HG02852 (cell line): Measurements from ENCODE around the gene ANK2.

ENCODE experiments used
- ATAC-seq: cut with Tn5 transposase; IDR thresholded peaks from one replicate; pipeline ENCODE4 v1.9.1; 2021; ENCODE audit warnings: mild to moderate bottlenecking, moderate library complexity; ENCODE audit not compliant: unreplicated experiment

ANK2 gene

DNA sequence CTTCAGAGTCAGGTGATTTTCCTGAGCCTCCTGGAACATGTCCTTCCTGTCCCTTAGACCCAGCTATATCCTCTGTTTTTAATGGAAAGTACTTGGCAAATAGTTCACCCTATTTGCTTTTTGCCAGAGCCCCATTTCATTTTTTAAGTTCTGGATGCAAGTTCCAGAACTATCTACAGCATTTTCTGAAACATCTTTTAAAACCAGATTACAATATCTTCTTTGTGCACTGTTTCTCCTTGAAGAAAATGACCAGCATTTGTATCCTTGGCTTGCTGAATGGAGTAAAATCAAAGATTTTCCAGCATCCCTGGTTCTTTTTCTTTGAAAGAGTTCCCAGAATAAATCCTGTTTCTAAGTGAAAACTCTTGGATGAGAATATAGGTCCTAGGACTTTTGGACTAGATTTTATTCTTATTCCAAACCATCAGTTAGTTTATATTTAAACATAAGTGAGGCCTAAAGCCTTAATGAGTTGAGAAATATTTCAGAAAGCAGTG, 224.3 kb downstream of the ANK2 start:
- no peak for ATAC-seq

DNA sequence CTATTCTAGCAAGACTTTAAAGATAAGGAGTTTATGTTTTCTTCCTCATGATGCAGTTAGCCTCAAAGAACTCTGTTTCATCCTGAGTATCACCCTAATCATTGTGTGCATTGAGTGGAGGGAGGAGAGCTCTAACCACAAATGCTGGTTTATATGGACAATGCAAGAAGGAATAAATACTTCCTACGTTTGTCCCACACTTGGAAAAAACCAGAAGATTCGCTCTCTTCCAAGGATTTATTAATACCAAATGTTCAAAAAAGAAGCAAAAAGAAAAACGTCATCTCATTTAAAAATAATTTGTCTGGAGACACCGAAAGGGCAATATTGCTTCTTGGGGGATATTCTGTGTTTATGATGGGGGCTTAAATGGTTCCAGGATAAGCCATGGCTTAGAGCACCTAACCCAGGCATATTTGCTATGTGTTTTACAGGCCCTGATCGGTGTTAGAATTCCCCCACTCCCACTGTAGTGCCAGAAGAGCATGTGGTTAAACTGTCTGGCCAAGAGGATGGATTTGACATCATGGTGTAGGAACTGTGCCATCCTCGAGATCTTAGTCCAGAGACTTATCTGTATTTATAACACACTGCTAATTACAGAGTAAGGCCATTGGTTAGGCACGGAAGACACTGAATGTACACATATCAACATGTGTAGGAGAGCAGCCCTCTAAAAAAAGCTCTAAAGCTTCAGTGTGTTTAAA, 227.2 kb downstream of the ANK2 start:
- no peak for ATAC-seq

DNA sequence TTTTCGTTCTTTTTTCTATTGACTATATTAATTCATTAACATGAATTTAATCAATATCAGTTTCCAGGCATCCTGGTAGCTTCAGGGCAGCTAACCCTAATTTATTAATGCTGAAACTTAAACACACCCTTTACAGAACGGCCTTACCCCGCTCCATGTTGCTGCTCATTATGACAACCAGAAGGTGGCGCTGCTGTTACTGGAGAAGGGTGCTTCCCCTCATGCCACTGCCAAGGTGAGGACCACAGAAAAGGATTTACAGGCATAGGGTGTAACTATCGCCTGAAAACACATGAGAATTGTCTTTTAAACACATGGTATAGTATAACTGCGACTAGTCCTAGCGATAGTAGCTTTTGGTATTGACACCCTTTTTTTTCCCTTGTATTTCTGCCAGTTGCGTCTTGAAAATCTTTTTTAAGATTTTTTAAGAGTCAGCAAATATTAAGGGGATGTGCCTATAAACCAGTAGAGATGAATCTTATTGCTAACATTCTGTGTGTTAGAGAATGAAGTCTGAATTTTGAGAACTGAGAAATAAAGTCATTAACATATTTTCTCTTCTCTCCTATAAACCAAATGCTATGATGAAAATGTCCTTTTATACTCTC, 229.0 kb downstream of the ANK2 start:
- ATAC-seq = peak; percentile 100

DNA sequence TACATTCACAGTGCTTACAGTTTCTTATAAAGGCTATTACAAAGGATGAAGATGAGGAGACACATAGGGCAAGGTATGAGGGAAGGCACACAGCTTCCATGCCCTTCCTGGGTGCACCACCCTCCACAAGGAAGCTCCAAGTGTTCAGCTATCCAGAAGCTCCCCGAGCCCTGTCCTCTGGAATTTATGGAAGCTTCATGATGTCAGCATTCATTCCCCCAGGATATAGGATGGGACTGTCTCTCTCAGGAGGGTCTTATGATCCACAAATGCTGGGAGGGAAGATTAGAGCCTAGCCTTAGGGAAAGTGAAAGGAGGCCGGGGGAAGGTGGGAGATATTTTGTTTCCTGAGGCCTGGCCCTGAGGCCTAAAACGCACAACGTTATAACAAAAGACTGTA, 236.0 kb downstream of the ANK2 start:
- ATAC-seq = no peak

DNA sequence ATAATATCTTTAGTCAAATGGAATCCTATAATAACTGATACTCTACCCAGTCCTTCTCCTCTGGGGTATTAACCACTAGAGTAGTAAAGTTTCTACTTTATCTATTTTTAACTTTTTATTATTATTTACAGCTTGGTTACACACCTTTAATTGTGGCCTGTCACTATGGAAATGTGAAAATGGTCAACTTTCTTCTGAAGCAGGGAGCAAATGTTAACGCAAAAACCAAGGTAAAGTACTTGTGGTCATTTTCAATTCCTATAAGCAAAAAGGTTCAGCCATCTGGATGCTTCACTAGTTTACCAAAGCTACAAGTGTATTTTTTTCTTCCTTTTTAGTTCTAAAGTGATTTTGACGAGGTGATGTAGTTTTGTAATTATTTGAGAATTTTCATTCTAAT, 238.8 kb downstream of the ANK2 start:
- peak; percentile 61 for ATAC-seq

DNA sequence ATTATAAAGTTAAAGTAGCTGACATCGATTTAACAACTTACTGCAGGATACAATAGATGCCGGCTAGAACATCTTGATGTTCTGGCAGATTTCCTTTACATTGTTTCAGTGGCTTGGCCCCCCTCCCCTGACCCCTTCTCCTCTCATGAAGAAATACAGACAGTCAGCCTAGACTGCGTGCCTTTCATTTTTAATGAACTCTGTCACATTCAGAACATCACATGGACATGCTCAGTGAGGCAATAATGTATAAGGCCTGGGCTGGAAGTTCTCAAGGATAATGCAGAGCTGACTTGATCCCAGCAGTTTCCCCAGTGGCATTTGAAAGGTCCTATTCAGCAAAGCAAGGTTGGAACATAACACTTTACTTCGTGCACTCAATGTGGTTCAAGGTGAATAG, 239.2 kb downstream of the ANK2 start:
- ATAC-seq = no peak

DNA sequence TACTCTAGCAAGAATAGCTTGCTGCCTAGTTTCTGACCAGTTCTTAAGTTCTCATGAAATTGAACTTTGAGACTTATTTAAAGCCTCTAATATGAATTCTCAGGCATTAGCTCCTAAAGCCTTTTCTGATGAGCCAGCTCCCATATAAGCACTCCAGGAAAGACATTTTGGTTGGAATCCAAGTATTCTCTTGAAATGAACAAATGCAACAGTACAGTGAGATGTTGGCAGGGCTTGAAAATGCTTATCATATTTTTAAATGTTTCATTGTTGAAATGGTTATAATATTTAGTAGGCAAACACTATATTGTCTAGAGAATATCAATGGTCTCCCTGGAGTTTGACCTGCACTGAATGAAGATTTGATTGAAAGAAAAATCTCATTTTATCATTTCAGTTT, 240.3 kb downstream of the ANK2 start:
- ATAC-seq = no peak

DNA sequence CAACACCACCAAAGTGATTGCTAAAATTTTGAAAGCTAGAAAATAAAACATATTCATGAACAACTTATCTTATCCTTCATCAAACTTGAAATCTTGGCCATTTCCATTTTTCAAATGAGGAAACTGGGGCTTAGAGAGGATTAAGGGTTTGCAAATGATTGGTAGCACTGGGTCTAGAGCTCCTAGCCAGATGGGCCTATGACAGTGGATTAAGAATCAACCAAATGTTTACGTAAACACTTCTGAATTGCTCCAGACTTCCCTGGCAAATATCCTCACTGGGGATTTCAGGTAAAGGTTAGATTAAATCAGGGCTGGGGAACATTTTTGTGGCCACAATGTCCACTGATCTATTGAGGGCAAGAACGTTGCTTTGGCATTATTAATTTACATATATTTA, 241.2 kb downstream of the ANK2 start:
- ATAC-seq = no peak

DNA sequence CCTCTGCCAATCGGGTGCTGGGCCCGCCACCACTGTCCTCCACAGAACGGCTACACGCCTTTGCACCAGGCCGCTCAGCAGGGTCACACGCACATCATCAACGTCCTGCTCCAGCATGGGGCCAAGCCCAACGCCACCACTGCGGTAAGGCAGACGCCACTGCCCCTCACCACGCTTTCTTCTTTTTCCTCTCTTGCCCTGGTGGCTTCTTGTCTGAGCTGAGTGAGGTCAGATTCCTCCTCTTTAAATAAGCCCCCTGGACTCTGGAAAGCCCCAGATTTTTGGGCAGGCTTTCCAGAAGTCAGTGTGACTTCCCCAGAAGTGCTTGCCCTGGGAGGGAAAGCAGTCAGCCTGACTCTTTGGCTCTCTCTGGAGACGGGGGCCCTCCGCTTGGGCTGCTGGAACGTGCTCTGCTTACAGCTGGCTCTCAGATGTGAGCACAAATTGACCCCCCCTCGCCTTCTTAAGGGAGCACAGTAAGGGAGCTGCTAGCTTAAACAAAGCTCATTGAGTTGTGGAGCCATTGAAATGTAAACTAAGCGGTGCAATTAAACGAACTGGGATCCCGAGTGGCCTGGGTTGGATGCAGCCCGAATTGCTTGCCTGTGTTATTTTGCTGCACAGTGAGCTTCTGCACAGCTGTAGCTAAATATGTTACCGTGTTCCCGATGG, 243.1 kb downstream of the ANK2 start:
- ATAC-seq = no peak

DNA sequence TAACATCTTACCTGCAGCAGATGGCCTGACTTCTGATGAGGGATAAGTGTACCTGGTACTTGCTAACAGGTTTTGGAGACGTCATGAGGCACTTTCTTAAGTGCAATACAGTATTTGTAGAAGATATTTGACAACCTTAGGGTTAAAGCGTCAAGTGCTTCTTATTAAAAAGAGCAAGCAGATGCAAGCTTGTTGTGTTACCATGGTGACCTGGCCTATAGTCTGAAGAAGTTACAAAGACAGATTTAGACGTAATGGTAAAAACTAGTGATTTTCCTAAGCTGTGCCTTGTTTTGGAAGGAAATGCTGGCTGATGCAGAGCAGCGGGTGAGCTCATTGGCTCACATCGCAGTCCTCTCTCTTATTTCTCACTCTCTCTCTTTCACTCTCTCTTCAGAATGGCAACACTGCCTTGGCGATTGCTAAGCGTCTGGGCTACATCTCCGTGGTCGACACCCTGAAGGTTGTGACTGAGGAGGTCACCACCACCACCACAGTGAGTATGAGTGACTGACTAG, 243.6 kb downstream of the ANK2 start:
- ATAC-seq = no peak

DNA sequence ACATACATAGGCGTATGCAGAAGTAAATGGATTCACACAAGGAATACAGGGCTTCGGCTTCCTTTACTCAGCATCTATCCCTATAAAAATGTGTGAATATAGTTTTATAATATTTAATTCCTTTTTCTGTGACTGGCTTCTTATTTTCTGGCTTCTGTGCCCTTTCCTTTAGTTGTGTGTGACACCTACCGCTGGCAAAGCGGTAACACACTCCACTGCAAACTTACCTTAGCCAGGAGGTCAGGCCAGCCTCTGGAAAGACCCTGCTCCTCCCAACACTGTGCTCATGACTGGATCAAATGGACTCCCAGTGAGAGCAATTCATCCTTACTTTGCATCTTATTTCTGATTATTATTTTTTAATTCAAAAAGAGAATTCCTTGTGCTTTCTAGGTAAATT, 244.2 kb downstream of the ANK2 start:
- no peak for ATAC-seq

DNA sequence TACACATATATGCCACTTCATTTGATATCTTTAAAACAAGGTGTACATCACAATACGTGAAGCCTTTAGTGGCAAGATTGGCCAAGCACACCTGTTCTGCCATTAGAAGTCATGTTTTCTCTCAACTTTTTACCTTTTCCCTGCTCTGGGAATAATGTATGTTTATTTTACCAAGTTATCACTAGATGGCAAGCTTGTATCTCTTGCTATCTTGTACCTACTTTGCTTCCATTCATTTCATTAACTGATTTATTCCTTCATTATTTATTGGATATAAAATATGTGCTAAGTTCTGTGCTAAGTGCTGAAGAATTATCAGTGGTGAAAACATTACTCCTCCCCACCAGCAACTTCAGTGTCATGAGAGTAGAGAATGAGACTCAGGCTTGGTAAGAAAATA, 245.5 kb downstream of the ANK2 start:
- ATAC-seq = no peak

DNA sequence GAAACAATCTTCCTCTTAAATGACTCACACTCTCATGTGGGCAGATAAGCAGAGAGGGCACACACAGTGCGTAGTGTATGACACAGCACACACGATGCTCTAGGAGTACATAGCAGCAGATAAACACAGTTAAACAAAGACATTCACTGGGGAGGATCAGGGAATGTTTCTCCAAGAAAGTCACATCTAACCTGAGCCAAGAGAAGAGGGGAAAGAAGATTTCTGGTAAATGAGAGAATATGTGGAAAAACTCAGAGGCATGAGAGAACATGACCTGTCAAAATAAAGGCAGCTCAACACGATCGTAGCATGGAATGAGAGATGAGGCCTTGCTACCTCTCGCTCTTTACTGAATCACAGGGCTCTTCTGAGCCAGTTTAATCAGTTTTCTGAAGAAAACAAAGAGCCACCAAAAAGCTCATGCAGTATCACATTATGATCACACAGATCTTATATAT, 251.0 kb downstream of the ANK2 start:
- no peak for ATAC-seq

DNA sequence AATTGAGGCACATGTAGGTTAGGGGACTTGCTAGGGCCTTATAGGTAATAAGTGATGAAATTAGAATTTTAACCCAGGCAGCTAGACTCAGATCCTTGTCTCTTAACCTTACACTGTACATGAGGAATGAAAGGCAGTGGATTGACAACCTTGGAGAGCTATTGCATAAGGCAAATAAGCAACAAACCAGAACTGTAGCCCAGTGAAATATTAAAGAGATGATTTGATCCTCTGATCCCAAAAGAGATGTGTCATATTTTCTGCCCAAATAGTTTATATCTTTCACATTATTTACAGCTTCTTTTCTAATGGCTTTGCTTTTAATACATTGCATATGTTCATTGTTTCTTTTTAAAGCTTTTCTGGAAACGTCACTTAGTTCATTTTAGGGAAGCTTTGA, 252.6 kb downstream of the ANK2 start:
- ATAC-seq = no peak

DNA sequence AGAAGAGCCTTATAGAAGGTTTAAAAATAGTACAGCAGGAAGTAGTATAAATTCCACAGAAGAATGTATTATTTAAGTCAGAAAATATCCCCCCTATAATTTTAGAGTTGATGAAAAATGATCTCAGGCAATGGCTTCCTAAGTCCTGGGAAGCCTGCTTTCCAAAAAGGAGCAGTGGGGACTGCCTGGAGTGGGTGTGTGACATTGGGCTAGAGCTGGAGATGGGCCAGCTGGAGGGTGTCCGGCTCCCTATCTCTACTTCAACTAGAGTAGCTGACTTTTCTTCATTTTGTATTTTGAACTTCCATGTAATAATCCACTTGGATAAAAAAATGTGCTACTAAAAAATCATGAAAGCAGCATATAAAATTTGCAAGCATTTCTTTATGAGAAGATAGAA, 253.9 kb downstream of the ANK2 start:
- no peak for ATAC-seq

DNA sequence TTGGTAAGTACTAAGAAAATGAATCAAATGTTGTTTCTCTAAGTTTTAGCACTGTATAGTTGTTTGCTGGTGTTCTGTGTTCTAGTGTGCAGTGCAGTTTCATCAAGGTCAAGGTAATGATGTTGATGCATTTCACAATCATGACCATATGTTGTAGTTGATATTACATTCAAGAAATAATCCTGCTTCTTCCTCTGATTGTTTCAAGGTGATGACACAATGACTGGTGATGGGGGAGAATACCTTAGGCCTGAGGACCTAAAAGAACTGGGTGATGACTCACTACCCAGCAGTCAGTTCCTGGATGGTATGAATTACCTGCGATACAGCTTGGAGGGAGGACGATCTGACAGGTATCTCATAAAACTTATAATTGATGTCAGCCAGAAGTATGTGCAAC, 261.6 kb downstream of the ANK2 start:
- no peak for ATAC-seq

DNA sequence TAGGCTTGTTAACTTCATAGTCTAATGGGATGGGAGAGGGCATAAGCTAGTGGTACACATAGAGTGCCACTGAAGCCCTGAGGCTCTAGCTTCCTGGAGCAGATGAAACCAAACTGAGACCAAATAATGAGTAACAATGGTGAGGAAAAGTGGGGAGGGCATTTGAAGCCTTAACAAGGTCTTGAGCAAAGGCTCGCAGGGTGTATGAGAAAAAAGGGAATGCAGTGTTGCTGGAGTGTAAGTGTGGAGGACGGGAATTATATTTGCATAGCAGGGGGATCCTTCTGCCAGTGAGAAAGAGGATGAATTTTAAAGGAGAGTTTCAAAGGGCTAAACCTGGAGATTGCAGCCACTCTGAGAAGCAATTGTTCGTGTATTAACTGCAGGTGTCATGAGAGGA, 263.1 kb downstream of the ANK2 start:
- ATAC-seq = no peak

DNA sequence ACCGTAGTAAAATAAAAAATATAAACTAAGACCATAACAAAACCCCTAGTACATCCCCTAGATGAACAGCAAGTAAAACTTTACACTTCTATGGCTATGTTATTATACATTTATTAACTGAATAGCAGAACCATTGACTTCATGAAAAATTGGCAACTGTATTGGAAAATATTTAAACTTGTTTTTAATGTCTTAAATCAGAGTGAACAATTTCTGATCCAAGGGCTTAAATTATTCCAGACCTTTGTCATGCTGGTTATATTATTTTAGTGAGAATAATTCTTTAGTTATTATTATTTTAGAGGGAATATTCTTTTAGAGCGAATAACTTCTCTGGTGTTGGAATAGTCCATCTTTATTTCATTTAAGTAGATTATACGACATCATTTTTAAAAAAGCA, 265.0 kb downstream of the ANK2 start:
- no peak for ATAC-seq

DNA sequence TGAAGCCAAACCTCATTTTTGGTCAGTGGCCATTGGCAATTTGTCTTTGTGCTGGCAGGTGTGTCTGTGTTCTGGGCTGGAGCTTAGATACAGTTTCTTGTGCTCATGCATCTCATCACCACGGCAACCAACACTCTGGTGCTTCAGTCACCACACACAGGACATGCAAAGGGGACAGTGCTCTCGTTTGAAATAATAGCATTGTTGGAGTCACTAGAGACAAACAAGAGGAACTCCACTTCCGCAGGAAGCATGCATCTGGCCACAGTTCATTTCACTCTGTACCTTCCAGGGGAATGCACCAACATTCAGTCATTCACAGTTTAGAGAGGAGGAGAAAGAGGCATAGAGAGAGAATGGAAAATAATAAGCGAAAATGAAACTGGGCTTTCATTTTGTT, 267.4 kb downstream of the ANK2 start:
- ATAC-seq = peak; percentile 97

DNA sequence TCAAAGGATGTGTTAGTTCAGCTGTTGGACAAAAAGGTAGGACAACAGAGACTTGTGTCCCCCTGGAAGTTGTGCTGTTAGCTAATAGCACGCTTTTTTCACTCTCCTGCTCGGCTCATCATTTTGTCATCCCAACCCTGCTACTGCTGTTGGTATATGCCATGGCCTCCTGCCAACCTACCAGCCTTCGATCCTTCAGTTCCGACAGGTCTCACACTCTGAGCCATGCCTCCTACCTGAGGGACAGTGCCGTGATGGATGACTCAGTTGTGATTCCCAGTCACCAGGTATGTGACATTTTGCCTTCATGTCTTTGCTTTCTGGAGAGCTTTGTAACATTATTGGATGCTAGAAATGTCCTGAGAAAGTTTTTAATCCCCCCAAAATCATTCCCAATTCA, 268.1 kb downstream of the ANK2 start:
- ATAC-seq = no peak

DNA sequence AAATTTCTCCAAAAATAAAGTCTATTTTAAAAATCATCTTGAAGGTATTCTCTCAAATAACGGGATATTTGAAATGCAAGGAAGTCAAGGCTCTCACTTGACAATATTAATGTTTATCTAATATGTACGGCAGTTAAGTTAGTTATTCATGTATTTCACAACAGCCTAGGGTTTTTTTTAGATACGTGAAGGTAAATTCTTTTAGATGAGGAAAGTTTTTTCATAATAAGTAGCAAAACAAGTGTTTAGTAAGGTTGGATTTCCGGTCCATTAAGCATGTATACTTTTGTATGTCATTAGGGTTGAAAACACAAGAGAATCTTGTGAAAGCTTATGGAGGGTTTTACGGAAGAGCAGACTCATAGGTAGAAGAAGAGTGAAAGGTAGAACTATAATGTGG, 273.3 kb downstream of the ANK2 start:
- no peak for ATAC-seq
